Measurements from ENCODE around the gene CGA.

- no peak for TF ChIP-seq POLR2A (IDR thresholded peaks at IDR 0.05)
- no peak for TF ChIP-seq CTCF (IDR thresholded peaks at IDR 0.05 in 8 of 11, conservative IDR thresholded peaks at IDR 0.05 in 3 of 11)
- no peak for TF ChIP-seq POLR2AphosphoS5 (IDR thresholded peaks at IDR 0.05)
Measured at GRCh38 chr6:87040729-87041128, 54.2 kb downstream of the CGA start.
